Measurements from ENCODE around the gene LDHAL6A. TPM values are rescaled to one million over a fixed set of nuclear protein-coding genes. Genes with fewer than 3 reads are reported as not detected.

Gene LDHAL6A
- total RNA-seq, 2 donors from 2014 or later = not detected

GRCh38 chr11:18490736-18491485 is 35.3 kb downstream of the LDHAL6A start:
- H3K27ac ChIP-seq = no peak overlapping the region
- no peaks in the 10 kb centered on the region for H3K9me3 ChIP-seq
- TF ChIP-seq CTCF (IDR thresholded peaks at IDR 0.05) = no peak
- no peak for DNase-seq (ENCODE audit: low spot score)
- peaks cover 25% of the 10 kb centered on the region for H3K36me3 ChIP-seq
- H3K4me3 ChIP-seq = no peak overlapping the region
- no peaks in the 10 kb centered on the region for H3K4me1 ChIP-seq
- no peaks in the 10 kb centered on the region for H3K27me3 ChIP-seq

- no peak for TF ChIP-seq CTCF (IDR thresholded peaks at IDR 0.05)
- no peaks in the 10 kb centered on the region for H3K9me3 ChIP-seq
- H3K4me1 ChIP-seq = no peaks in the 10 kb centered on the region
- no peak overlapping the region for H3K27ac ChIP-seq
- no peak for DNase-seq (ENCODE audit: low spot score)
- H3K27me3 ChIP-seq = no peaks in the 10 kb centered on the region
- H3K36me3 ChIP-seq = peaks cover 28% of the 10 kb centered on the region
- H3K4me3 ChIP-seq = no peak overlapping the region
These were observed 36.3 kb downstream of the LDHAL6A start for GRCh38 chr11:18491924-18492323.

GRCh38 chr11:18492888-18493287 is 37.2 kb downstream of the LDHAL6A start:
- peaks cover 33% of the 10 kb centered on the region for H3K36me3 ChIP-seq
- DNase-seq (ENCODE audit: low spot score) = no peak
- no peak overlapping the region for H3K27ac ChIP-seq
- H3K9me3 ChIP-seq = no peaks in the 10 kb centered on the region
- TF ChIP-seq CTCF (IDR thresholded peaks at IDR 0.05) = no peak
- H3K4me1 ChIP-seq = no peaks in the 10 kb centered on the region
- no peaks in the 10 kb centered on the region for H3K27me3 ChIP-seq
- no peak overlapping the region for H3K4me3 ChIP-seq

- TF ChIP-seq CTCF (IDR thresholded peaks at IDR 0.05) = no peak
- Histone ChIP-seq H3K27me3 (no peaks in the 10 kb centered on the region), H3K4me3 (no peak overlapping the region), H3K9me3 (no peaks in the 10 kb centered on the region), H3K36me3 (peaks cover 37% of the 10 kb centered on the region), H3K27ac (no peak overlapping the region), H3K4me1 (no peaks in the 10 kb centered on the region)
- DNase-seq (ENCODE audit: low spot score) = no peak
These were observed 37.7 kb downstream of the LDHAL6A start for GRCh38 chr11:18493310-18493709.

DNA sequence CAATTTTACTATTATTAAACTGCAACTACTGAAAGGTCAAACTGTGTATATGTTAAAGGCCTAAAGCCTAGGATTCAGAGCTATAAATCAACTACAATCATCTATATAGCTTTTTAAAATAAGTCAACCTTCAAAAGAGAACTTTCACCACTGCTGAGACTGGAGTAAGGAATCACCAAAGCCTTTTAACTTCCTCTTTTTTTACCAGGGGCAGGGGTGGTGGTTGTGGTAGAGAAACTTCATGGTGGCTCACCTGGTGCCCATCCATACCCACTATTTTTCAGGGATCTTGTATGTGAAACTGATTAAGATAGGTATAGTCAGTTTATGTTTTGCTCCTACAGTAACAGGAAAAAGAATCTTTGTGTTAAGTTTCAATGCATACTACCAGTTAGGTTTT is 39.6 kb downstream of the LDHAL6A start:
- H3K27me3 ChIP-seq = no peaks in the 10 kb centered on the region
- no peaks in the 10 kb centered on the region for H3K4me1 ChIP-seq
- no peaks in the 10 kb centered on the region for H3K9me3 ChIP-seq
- TF ChIP-seq CTCF (IDR thresholded peaks at IDR 0.05) = no peak
- H3K27ac ChIP-seq = no peak overlapping the region
- no peak for DNase-seq (ENCODE audit: low spot score)
- peaks cover 48% of the 10 kb centered on the region for H3K36me3 ChIP-seq
- H3K4me3 ChIP-seq = no peak overlapping the region

DNA sequence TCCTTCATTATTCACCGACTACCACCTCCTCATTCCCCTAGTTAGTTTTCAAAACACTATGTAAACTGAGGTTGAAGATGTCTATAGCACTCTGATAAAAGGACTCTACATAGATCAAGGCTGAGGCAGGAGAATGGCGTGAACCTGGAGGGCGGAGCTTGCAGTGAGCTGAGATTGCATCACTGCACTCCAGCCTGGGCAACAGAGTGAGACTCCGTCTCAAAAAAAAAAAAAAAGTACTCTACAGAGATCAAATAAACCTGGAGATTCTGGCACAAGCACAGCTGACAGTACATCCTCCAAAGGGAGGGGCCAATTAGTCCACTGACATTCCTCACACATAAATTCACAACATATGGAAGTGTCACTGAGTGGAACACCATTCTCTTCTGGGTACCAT is 40.0 kb downstream of the LDHAL6A start:
- Histone ChIP-seq H3K9me3 (no peaks in the 10 kb centered on the region), H3K4me3 (no peak overlapping the region), H3K36me3 (peaks cover 47% of the 10 kb centered on the region), H3K4me1 (no peaks in the 10 kb centered on the region), H3K27me3 (no peaks in the 10 kb centered on the region), H3K27ac (no peak overlapping the region)
- TF ChIP-seq CTCF (IDR thresholded peaks at IDR 0.05) = no peak
- no peak for DNase-seq (ENCODE audit: low spot score)
